KOPT-K1 (cell line): ENCODE measurements around the gene ADGRG2.
"Not testable (repeated sequence)": the region's sequence is repeated elsewhere in the genome, so short reads cannot be mapped to it uniquely, and the experiment has no call there.

Experiments
- H3K27ac ChIP-seq: fragments of 200-600 bp; sonication (generic); 2 replicates; pipeline ENCODE4 v1.5.1; 2016; ENCODE audit warnings: antibody characterized with exemption, mild to moderate bottlenecking, low read depth, low read length; ENCODE audit not compliant: poor library complexity, severe bottlenecking
- H3K36me3 ChIP-seq: fragments of 200-600 bp; sonication (generic); 2 replicates; pipeline ENCODE4 v1.5.1; 2017; ENCODE audit warnings: antibody characterized with exemption, mild to moderate bottlenecking, low read length, moderate library complexity; ENCODE audit not compliant: insufficient read depth
- H3K9me3 ChIP-seq: fragments of 200-600 bp; sonication (generic); 2 replicates; pipeline ENCODE4 v1.5.1; 2017; ENCODE audit warnings: antibody characterized with exemption, low read length, mild to moderate bottlenecking; ENCODE audit not compliant: insufficient read depth, poor library complexity, severe bottlenecking

ADGRG2 gene

DNA sequence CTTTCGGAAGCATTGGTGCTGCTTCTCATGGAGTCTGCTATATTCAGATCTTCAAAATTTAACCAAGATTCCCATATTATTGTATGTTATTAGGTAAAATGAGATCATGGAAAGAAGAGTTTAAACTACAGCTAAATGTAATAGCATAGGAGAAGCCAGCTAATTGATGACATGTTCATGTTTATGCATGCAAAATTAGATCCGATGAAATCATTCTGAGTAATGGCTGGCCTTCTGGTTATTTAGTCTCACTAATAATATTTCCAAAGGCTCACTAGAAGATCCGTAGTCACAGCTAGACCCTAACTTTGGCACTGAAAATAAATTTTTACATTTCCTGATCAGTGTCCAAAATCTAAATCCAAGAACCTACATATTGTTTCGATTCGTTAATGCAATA, 118.5 kb downstream of the ADGRG2 start:
- no peaks in the 10 kb centered on the region for H3K9me3 ChIP-seq
- no peak overlapping the region for H3K27ac ChIP-seq
- no peaks in the 10 kb centered on the region for H3K36me3 ChIP-seq

DNA sequence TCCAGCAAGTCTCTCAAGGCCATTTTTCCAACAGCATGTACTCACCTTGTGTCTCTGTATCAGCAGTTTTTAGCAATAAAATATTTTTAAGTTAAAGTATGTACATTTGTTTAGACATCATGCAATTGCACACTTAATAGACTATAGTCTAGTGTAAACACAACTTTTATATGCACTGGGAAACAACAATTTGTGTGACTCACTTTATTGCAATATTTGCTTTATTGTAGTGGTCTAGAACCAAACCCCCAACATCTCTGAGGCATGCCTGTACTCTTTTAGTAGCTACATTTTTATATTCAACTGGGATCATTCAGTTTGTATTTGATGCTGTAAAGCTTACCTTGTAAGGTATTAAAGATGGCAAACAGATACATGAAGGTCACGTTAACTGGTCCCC, 123.6 kb downstream of the ADGRG2 start:
- Histone ChIP-seq H3K36me3 (no peaks in the 10 kb centered on the region), H3K27ac (no peak overlapping the region), H3K9me3 (no peaks in the 10 kb centered on the region)

DNA sequence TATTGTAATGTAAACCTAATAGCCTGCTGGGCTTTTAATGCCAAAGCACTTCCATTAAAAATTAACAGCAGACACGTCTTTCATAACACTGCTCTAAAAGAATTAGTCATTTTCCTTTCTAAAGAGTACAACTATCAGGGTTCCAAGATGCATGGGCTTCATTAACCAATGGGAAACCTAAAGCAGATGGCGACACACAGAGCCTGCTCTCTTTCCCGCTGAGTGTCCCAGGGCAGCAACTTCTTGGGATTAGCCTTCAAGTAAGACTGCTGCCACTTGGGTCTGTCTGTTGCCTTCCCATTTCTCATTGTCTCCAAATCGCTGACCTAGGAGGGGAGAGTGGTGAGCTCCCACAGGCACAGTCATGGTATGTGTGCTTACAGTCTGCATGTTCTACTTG, 124.4 kb downstream of the ADGRG2 start:
- no peaks in the 10 kb centered on the region for H3K36me3 ChIP-seq
- H3K9me3 ChIP-seq, result no peaks in the 10 kb centered on the region
- H3K27ac ChIP-seq, result no peak overlapping the region

DNA sequence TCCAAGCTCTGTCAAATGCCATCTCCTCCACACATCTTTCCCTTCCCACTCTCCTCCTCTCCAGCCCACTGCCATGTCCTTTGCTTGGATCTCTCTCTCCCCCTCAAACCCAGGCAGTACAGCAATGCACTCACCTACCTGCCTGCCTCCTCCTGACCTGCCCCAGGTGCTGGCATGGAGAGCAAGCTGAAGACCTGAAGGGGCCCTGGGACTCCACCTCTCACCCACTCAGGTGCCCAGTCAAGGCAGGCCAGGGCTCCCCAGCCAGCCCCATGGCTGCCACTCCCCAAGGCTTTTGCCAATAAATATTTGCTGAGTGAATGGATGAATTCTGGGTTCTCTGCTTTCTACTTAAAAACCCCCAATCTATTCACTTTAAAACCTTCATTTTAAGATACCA, 125.7 kb downstream of the ADGRG2 start:
- H3K27ac ChIP-seq, result no peak overlapping the region
- H3K9me3 ChIP-seq, result no peaks in the 10 kb centered on the region
- no peaks in the 10 kb centered on the region for H3K36me3 ChIP-seq

DNA sequence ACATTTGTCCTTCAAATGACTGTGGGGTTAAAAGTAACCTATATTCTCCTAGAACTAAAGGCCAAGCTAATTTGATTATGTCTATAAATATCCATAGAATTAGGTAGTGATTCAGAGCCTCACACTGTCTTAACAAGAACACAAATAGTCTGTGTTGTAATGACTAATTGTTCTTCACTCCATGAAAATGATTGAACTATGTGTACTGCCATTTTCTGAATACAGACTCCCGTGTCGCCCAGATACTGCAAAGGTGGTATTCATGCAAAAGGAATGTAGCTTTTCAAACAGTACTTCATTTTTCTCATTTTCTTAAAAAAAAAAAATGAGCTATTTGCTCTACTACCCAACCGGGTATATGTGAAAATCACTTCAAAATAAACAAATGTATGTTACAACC, 127.0 kb downstream of the ADGRG2 start:
- Histone ChIP-seq H3K36me3 (no peaks in the 10 kb centered on the region), H3K9me3 (no peaks in the 10 kb centered on the region), H3K27ac (no peak overlapping the region)

DNA sequence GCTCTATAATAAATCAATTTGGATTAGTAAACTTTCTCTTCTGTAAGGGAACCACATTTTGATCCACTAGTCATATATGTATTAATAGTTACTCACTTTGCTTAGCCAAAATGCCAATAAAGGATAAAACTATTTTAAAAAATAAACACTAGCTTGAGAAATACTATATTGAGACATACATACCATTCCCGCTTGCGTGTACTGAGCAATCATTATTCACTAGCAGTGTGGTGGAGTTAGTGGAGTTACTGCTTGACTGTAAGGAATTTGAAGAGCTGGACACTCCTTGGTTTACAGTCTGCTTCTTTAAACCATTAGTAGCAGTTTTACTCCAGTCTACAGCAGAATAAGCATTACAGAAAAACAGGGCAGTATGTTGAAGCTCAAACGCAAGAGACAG, 127.6 kb downstream of the ADGRG2 start:
- Histone ChIP-seq H3K27ac (no peak overlapping the region), H3K36me3 (no peaks in the 10 kb centered on the region), H3K9me3 (no peaks in the 10 kb centered on the region)

DNA sequence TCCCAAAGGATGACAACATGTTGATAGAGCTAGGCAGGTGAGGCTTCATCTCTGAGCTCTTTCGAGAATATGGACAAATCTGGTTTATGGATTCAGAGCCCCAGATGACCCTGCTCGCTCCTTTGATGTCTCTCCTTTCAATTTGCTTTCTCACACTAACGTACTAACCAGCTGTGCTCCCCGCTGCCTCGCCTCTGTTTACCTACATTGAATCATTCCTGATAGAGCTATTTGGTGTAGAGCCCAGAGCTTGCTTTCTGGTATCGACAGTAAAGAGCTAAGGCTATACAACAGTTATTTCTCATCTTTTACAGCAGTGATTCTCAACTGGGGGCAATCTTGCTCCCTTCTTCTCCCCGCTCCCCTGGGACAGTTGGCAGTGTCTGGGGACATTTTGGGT, 129.4 kb downstream of the ADGRG2 start:
- no peaks in the 10 kb centered on the region for H3K36me3 ChIP-seq
- no peak overlapping the region for H3K27ac ChIP-seq
- no peaks in the 10 kb centered on the region for H3K9me3 ChIP-seq

DNA sequence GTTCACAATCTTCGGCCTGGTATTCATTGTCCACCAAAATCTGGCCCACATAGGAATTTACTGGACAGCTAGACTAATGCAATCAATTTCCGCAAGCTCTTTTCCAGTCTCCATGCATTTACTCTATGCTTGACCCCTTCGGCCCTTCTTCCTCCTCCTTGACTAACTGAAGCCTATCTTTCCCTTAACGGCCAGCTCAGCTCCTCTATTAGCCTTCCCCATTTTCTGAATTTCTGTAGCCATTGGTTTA, 137.2 kb downstream of the ADGRG2 start:
- Histone ChIP-seq H3K36me3 (no peaks in the 10 kb centered on the region), H3K9me3 (no peaks in the 10 kb centered on the region), H3K27ac (peak overlapping the region; percentile 80)

DNA sequence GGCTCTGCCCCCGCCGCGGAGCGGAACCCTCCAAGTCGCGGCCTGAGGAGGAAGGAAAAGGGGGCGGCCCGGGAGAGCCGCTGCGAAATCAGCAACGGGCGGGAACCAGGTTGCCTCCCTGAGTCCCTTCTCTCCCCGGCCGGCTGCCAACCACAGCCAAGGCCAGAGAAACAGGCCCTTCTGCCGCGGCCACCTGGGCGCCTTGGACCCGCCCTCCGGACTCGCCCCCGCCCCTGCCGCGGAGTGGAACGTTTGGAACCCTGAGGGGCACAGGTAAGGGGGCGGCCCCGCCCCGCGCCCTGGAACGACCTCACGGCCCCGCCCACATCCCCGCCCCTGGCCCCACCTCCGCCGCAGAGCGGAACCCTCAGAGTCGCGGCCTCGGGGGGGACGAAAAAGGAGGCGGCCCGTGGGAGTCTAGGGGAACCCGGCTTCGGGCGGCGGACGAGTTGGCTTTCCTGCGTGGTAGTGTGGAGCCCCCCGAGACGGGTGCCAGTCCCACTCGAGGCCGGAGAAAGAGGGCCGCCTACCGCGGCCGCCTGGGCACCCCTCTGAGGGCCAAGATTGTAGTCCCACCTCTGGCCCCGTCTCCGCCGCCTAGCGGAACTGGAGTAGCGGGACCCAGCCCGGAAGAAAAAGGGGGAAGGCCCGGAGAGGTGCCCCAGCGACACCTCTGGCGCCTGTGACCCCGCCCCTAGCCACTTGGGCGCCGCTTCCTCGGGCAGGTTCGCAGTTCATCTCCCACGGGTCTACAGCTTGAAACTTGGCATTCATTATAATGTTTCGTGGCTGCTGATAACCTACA, 137.7 kb downstream of the ADGRG2 start:
- peak overlapping the region; percentile 80 for H3K27ac ChIP-seq
- H3K36me3 ChIP-seq, result no peaks in the 10 kb centered on the region
- no peaks in the 10 kb centered on the region for H3K9me3 ChIP-seq

DNA sequence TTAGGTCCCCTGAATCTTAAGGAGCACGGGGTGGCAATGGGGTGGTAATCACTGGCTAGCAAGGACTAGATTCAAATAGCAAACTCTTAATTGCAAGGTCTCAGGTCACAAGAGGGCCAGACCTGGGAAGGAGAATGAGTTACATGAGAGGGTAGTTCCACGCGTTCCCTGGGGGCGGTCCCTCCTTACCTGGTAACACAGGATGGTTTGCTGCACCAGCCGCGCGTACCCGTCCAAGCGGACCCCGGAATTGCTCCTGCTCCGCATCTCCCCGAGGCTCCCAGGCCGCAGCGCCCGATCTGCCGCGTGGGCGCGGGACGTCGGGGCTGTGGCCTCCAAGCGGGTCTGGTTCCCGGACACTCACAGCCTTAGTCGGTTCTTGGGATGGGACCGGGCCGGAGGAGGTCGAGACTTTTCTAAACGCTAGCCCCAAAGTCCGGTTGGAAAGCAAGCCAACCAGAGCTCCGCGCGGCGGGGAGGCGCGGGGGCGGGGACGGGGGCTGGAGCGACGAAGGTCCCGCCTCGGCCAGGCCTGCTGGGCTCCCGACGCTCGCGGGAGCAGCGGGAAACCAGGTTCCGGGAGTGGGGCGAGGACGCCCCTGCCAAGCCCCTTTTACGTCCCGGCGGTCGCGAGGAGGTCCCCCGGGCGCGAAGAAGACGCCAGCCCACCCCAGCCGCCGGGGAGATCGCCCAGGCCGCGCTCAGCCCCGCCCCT, 138.4 kb downstream of the ADGRG2 start, which contains the start of gene PHKA2:
PHKA2 (minus strand) TSS at position 449 of the 715 bp plus-strand sequence; CDS start at position 267, 182 bp downstream.
- peak within 1 kb of the TSS; percentile 80 for H3K27ac ChIP-seq
- no peaks in the 10 kb centered on the region for H3K36me3 ChIP-seq

DNA sequence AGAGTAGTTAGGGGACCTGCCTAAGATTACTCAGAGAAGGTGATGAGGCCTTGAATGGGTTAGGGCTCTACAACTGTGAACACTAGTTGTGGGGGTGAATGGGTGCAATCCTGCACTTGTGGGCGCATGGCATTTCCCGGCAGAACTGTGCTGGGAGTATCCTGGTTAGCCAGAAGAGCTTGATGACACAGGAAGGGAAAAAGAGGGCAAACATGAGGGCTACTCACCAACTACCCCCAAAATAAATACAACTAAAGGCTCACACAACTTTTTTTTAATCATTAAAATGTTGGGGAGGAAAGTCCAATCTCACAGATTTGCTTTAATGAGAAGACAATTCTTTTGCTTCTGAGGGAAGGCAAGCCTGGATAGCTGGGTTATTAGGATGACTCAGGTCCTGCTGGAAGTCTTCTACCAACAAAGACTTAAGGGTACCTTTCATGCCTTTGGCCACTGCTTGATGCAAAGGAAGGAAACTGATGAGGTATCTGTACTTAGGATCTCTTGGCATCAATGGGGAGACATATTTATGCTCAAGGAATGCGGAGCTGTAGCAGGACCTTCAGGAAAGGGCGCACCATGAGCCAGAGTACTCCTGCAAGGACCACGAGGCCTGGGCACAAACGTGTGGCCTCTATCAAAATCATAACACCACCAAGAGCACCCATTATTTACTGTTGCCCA, 141.0 kb downstream of the ADGRG2 start:
- H3K27ac ChIP-seq, result no peak overlapping the region
- no peaks in the 10 kb centered on the region for H3K36me3 ChIP-seq
- no peaks in the 10 kb centered on the region for H3K9me3 ChIP-seq

More for the DNA sequence above, 138.4 kb downstream of the ADGRG2 start, which contains the start of gene PHKA2:
- H3K9me3 ChIP-seq, result no peaks in the 10 kb centered on the region

DNA sequence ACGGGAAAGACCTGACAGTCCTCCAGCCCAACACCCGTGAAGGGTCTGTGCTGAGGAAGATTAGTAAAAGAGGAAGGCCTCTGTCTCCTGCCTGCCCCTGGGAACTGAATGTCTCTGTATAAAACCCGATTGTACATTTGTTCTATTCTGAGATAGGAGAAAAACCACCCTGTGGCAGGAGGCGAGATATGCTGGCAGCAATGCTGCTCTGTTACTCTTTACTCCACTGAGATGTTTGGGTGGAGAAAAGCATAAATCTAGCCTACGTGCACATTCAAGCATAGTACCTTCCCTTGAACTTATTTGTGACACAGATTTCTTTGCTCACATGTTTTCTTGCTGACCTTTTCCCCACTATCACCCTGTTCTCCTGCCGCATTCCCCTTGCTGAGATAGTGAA, 142.0 kb downstream of the ADGRG2 start:
- H3K36me3 ChIP-seq, H3K27ac ChIP-seq, H3K9me3 ChIP-seq: not testable (repeated sequence)

DNA sequence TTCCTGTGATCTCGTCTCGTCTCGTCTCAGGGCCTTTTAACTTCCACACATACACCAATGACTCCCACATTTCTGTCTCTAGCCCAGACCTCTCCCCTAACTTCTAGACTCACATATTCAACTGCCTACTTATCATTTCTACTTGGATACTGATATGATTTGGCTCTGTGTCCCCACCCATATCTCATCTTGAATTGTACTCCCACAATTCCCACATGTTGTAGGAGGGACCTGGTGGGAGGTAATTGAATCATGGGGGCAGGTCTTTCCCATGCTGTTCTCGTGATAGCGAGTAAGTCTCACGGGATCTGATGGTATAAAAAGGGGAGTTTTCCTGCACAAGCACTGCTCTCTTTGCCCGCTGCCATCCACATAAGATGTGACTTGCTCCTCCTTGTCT, 147.3 kb downstream of the ADGRG2 start:
- no peaks in the 10 kb centered on the region for H3K36me3 ChIP-seq
- H3K9me3 ChIP-seq, result no peaks in the 10 kb centered on the region
- no peak overlapping the region for H3K27ac ChIP-seq

DNA sequence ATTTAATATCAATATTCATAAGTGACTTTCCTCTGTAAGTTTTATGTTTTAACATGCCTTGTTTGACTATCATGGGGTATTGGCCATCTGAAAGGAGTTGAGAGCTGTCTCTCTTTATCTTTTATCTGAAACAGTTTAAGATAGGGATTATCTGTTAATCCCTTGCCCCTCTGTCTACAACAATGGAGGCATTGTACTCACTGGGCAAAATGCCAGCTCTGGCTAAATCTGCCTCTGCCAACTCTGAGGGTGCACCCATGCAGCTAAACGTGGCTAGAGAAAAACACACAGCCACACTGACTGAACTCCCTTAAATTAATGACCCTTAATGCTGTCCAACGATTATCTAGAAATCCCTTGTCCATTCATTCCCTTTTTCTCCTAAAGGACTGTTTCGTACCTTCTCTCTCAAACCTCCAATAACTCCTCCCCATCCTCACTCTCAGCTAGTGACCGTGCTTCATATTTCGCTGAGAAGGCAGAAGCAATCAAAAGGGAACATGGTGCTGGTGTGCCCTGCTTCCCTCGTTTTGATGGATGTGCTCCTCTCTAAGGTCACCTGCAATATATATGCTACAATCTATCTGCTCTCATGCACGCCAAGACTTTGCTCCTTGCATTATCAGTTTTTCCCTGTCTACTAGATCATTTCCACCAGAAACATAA, 148.6 kb downstream of the ADGRG2 start:
- H3K9me3 ChIP-seq, result no peaks in the 10 kb centered on the region
- no peak overlapping the region for H3K27ac ChIP-seq
- H3K36me3 ChIP-seq, result no peaks in the 10 kb centered on the region

DNA sequence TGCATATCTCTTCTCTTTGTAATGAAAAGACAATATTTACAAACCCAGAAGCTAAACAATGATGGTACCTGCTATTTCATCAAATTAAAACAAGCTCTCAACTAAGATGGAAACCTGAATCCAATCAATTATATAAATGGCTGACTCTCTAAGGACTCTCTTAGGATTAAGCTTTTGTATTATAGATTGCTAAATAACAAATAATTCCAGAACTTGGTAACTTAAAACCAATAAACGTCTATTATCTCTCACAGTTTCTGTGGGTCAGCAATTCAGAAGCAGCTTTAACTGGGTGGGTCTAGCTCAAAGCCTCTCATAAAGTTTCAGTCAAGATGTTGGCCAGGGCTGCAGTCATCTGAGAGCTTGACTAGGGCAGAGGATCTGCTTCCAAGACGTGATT, 150.8 kb downstream of the ADGRG2 start:
- no peak overlapping the region for H3K27ac ChIP-seq

More for the DNA sequence above, 150.8 kb downstream of the ADGRG2 start:
- Histone ChIP-seq H3K9me3 (no peaks in the 10 kb centered on the region), H3K36me3 (no peaks in the 10 kb centered on the region)
